CD14-positive monocyte (primary cell): Measurements from ENCODE around the gene FBXW11. TPM values are rescaled to one million over a fixed set of nuclear protein-coding genes. Genes with fewer than 3 reads are reported as not detected.

Experiments
- DNase-seq, 3 donors: peaks; one replicate each; pipeline ENCODE4 v3.0.0-alpha.2; 2011 to 2022
- H2AFZ ChIP-seq: 2 replicates; pipeline ENCODE4 v1.6.0; 2012; ENCODE audit warnings: mild to moderate bottlenecking, low read depth, low read length, inconsistent platforms; ENCODE audit not compliant: insufficient read depth, poor library complexity, severe bottlenecking
- H3K27ac ChIP-seq, 2 donors: 1 replicate in 1 of 2; 2 replicates in 1 of 2; pipeline ENCODE4 v1.5.1; 2012 to 2013; ENCODE audit warnings: low read length in 2 of 2, control low read depth in 1 of 2, inconsistent platforms in 1 of 2, low read depth in 1 of 2, mild to moderate bottlenecking in 1 of 2
- H3K27me3 ChIP-seq, 2 donors: one replicate each; pipeline versions ENCODE4 v1.6.0 to v1.6.1; 2011 to 2013; ENCODE audit warnings: low read length in 2 of 2; ENCODE audit not compliant: control insufficient read depth in 2 of 2, insufficient read depth in 2 of 2
- H3K36me3 ChIP-seq, 2 donors: replicated peaks in 1 of 2; 1 replicate in 1 of 2; 2 replicates in 1 of 2; pipeline versions ENCODE4 v1.5.1 to v1.6.1; 2012 to 2013; ENCODE audit warnings: low read length in 2 of 2, control low read depth in 1 of 2, inconsistent platforms in 1 of 2, mild to moderate bottlenecking in 1 of 2; ENCODE audit not compliant: insufficient read depth in 2 of 2, control insufficient read depth in 1 of 2
- H3K4me1 ChIP-seq, 2 donors: 1 replicate in 1 of 2; 2 replicates in 1 of 2; pipeline versions ENCODE4 v1.5.1 to v1.6.1; 2012 to 2013; ENCODE audit warnings: low read length in 2 of 2, control low read depth in 1 of 2, inconsistent platforms in 1 of 2, mild to moderate bottlenecking in 1 of 2, moderate library complexity in 1 of 2; ENCODE audit not compliant: insufficient read depth in 2 of 2, control insufficient read depth in 1 of 2
- H3K4me2 ChIP-seq: replicated peaks from 2 replicates; pipeline ENCODE3; 2012; ENCODE audit warnings: low read length, moderate library complexity, mild to moderate bottlenecking; ENCODE audit not compliant: poor library complexity, severe bottlenecking; ENCODE audit errors: extremely low read depth
- H3K4me3 ChIP-seq, 3 experiments: fragments of 200-600 bp in 1 of 3; sonication (generic) in 1 of 3; replicated peaks in 1 of 3; 1 replicate in 2 of 3; 2 replicates in 1 of 3; pipeline ENCODE4 v1.5.1; 2011 to 2013; ENCODE audit warnings: low read length in 3 of 3, mild to moderate bottlenecking in 3 of 3, control low read depth in 2 of 3, low read depth in 2 of 3, inconsistent platforms in 1 of 3, moderate library complexity in 1 of 3
- H3K79me2 ChIP-seq: 2 replicates; pipeline ENCODE4 v1.6.0; 2012; ENCODE audit warnings: mild to moderate bottlenecking, control low read depth, inconsistent platforms, low read length, moderate library complexity; ENCODE audit not compliant: insufficient read depth
- H3K9ac ChIP-seq: 2 replicates; pipeline ENCODE4 v1.6.0; 2017; ENCODE audit warnings: low read length, mild to moderate bottlenecking; ENCODE audit not compliant: insufficient read depth, poor library complexity, severe bottlenecking
- H3K9me3 ChIP-seq, 2 donors: replicated peaks in 1 of 2; 1 replicate in 1 of 2; 2 replicates in 1 of 2; pipeline versions ENCODE4 v1.5.1 to v1.6.1; 2012 to 2013; ENCODE audit warnings: low read length in 2 of 2, control low read depth in 1 of 2; ENCODE audit not compliant: control insufficient read depth in 1 of 2, insufficient read depth in 1 of 2
- H4K20me1 ChIP-seq: 2 replicates; pipeline ENCODE4 v1.6.0; 2012; ENCODE audit warnings: mild to moderate bottlenecking, low read length, control low read depth, moderate library complexity; ENCODE audit not compliant: insufficient read depth
- H3K27ac Mint-ChIP-seq, 7 donors: one replicate each; pipeline ENCODE4 v1.8.0; 2020; ENCODE audit warnings: mild to moderate bottlenecking in 7 of 7, mixed read lengths in 7 of 7, moderate library complexity in 6 of 7, inconsistent platforms in 2 of 7
- H3K27me3 Mint-ChIP-seq, 3 donors: one replicate each; pipeline ENCODE4 v1.8.0; 2021 to 2022; ENCODE audit warnings: low read depth in 3 of 3, mild to moderate bottlenecking in 3 of 3, mixed read lengths in 3 of 3, moderate library complexity in 3 of 3, inconsistent platforms in 1 of 3
- H3K36me3 Mint-ChIP-seq, 2 donors: one replicate each; pipeline ENCODE4 v1.8.0; 2020; ENCODE audit warnings: mixed read lengths in 2 of 2, inconsistent platforms in 1 of 2, mild to moderate bottlenecking in 1 of 2
- H3K4me1 Mint-ChIP-seq: one replicate; pipeline ENCODE4 v1.8.0; 2020; ENCODE audit warnings: mild to moderate bottlenecking, mixed read lengths
- H3K4me3 Mint-ChIP-seq, 2 donors: one replicate each; pipeline ENCODE4 v1.8.0; 2020; ENCODE audit warnings: mild to moderate bottlenecking in 2 of 2, mixed read lengths in 2 of 2, moderate library complexity in 1 of 2
- H3K9me3 Mint-ChIP-seq, 7 donors: one replicate each; pipeline ENCODE4 v1.8.0; 2020 to 2022; ENCODE audit warnings: mixed read lengths in 7 of 7, mild to moderate bottlenecking in 6 of 7, moderate library complexity in 6 of 7, inconsistent platforms in 2 of 7
- CTCF ChIP-seq: fragments of 200-600 bp; IDR thresholded peaks from one replicate; pipeline ENCODE4 v1.8.0; 2022; ENCODE audit warnings: antibody characterized with exemption, mild to moderate bottlenecking
- WGBS: methylation state at CpG from one replicate; pipeline ENCODE4 v1.1.5; 2013; ENCODE audit warnings: missing lambda C conversion rate; ENCODE audit not compliant: insufficient coverage; 5-methylcytosine and 5-hydroxymethylcytosine counted together
- intact Hi-C, 2 donors: fragments of 100-400 bp; cut with micrococcal nuclease; formaldehyde crosslinking; loops; one replicate each; pipeline versions ENCODE4 v1.15.0 to v1.15.1; 2023
- polyA plus RNA-seq, 3 donors: library from polyadenylated mRNA; depleted of rRNA in 1 of 3; unstranded in 2 of 3; stranded (reverse) in 1 of 3; fragments of 300-500 nt in 2 of 3; fragments of >200 nt in 1 of 3; fragmentation: Illumina TruSeq in 2 of 3; gene quantifications; 1 replicate in 2 of 3; 2 replicates in 1 of 3; pipeline ENCODE4 v1.2.3, GENCODE V29; 2012 to 2021

FBXW11 gene
- polyA plus RNA-seq, 3 donors = 15.0 to 24.5 (median 18.2) TPM

- Histone ChIP-seq H3K4me3 (no peak overlapping the region), H2AFZ (no peak overlapping the region), H3K9me3 (no peaks in the 10 kb centered on the region), H3K79me2 (peaks cover 14% of the 10 kb centered on the region), H3K9ac (no peak overlapping the region), H3K36me3 (peaks cover 16 to 48% of the 10 kb centered on the region in 2 donors), H3K4me1 (peaks cover 36% of the 10 kb centered on the region in 2 donors), H3K4me2 (no peak overlapping the region), H3K27me3 (no peaks in the 10 kb centered on the region), H3K27ac (no peak overlapping the region), H4K20me1 (no peaks in the 10 kb centered on the region)
- Mint-ChIP-seq H3K27me3 (no peaks in the 10 kb centered on the region), H3K4me1 (peaks cover 56% of the 10 kb centered on the region), H3K4me3 (no peak overlapping the region), H3K27ac (no peak overlapping the region), H3K9me3 (peaks cover 0 to 2% (median 0%) of the 10 kb centered on the region in 7 donors), H3K36me3 (peaks cover 55 to 64% of the 10 kb centered on the region in 2 donors)
- no peak for DNase-seq
- WGBS = 100% methylated on average over 1 of the region's 1 CpG
- TF ChIP-seq CTCF = no peak
- intact Hi-C loops = no loop called here
These were observed 138.7 kb downstream of the FBXW11 start for GRCh38 chr5:171867786-171868185.

- WGBS = no CpG with 5 or more reads among the region's 6 CpGs
- H3K27ac Mint-ChIP-seq = no peak overlapping the region
- DNase-seq = no peak
- intact Hi-C loops = no loop called here
- Histone ChIP-seq H3K4me1 (peaks cover 19 to 20% of the 10 kb centered on the region in 2 donors), H3K9me3 (no peaks in the 10 kb centered on the region), H3K4me2 (no peak overlapping the region), H3K4me3 (no peak overlapping the region), H4K20me1 (no peaks in the 10 kb centered on the region), H3K27ac (no peak overlapping the region), H2AFZ (no peak overlapping the region), H3K36me3 (peaks cover 16 to 54% of the 10 kb centered on the region in 2 donors), H3K9ac (no peak overlapping the region), H3K27me3 (no peaks in the 10 kb centered on the region), H3K79me2 (no peaks in the 10 kb centered on the region)
- H3K9me3 Mint-ChIP-seq = no peaks in the 10 kb centered on the region
- H3K36me3 Mint-ChIP-seq = peaks cover 54 to 69% of the 10 kb centered on the region in 2 donors
- peaks cover 44% of the 10 kb centered on the region for H3K4me1 Mint-ChIP-seq
- no peak overlapping the region for H3K4me3 Mint-ChIP-seq
- H3K27me3 Mint-ChIP-seq = no peaks in the 10 kb centered on the region
- no peak for TF ChIP-seq CTCF
These were observed 141.0 kb downstream of the FBXW11 start for GRCh38 chr5:171865471-171865870.
